ENCODE measurements around the gene TMEM201. TPM values are rescaled to one million over a fixed set of nuclear protein-coding genes. Genes with fewer than 3 reads are reported as not detected.

Gene TMEM201
- polyA plus RNA-seq: 1 to 10 TPM in 3 of 4 donors, under 1 TPM in 1; 0.67 to 8.5 (median 3.7) TPM
- long read RNA-seq, donor 1: 0 reads
- long read RNA-seq, donor 2: 0 reads
- long read RNA-seq, donor 3, partial matches to known transcripts: 0 of 1 reads
- long read RNA-seq, donor 3, other reads (novel, unspliced or antisense): 0 of 1 reads
- long read RNA-seq, donor 4: 0 reads
- long read RNA-seq, donor 5: 0 reads
- long read RNA-seq, donor 6, partial matches to known transcripts: 0 of 1 reads
- long read RNA-seq, donor 6, other reads (novel, unspliced or antisense): 0 of 1 reads
- long read RNA-seq, donor 7: 0 reads
- long read RNA-seq, donor 8: 0 reads
- long read RNA-seq, donor 9: 0 reads
- long read RNA-seq, donor 10, partial matches to known transcripts: 0 of 1 reads
- long read RNA-seq, donor 10, other reads (novel, unspliced or antisense): 0 of 1 reads

- H3K27me3 ChIP-seq (ENCODE audit: control insufficient read depth in 3 of 3, insufficient read depth in 3 of 3, low read length in 3 of 3): no peaks in the 10 kb centered on the region
- FAIRE-seq (no peak), DNase-seq (peak; percentile 93 to 98)
- H3K36me3 ChIP-seq (ENCODE audit: control insufficient read depth in 3 of 3, insufficient read depth in 2 of 3, low read depth in 1 of 3, low read length in 3 of 3): peaks cover 0 to 24% (median 0%) of the 10 kb centered on the region in 3 donors
- H3K4me3 ChIP-seq (ENCODE audit: low read depth in 1 of 3, low read length in 3 of 3): peak within 1 kb of the TSS; percentile 52 to 74 (median 63)
- H3K9me3 ChIP-seq (ENCODE audit: control insufficient read depth in 2 of 2, insufficient read depth in 1 of 2, low read depth in 1 of 2, low read length in 1 of 2): no peaks in the 10 kb centered on the region
- 1% methylated on average over 25 to 94 of the region's 94 CpGs for WGBS, 3 donors
- H3K4me1 ChIP-seq (ENCODE audit: control insufficient read depth in 3 of 3, insufficient read depth in 2 of 3, low read depth in 1 of 3, low read length in 2 of 3): peaks cover 0 to 33% (median 4%) of the 10 kb centered on the region in 3 donors
- H3K27ac ChIP-seq (ENCODE audit: low read depth in 1 of 3, low read length in 2 of 3): peak within 1 kb of the TSS in 1 of 3 donors; percentile 69
These were observed at the start of gene TMEM201 for GRCh38 chr1:9588551-9589143. TSS of gene TMEM201 (plus strand) at chr1:9588911. CDS start at chr1:9588931, 20 bp downstream.

- FAIRE-seq: no peak
- Histone ChIP-seq H3K27ac (ENCODE audit: low read depth in 1 of 3, low read length in 2 of 3) (peak within 1 kb of the TSS; percentile 92 to 96 (median 96)), H3K9me3 (ENCODE audit: control insufficient read depth in 2 of 2, insufficient read depth in 1 of 2, low read depth in 1 of 2, low read length in 1 of 2) (no peaks in the 10 kb centered on the region), H3K4me1 (ENCODE audit: control insufficient read depth in 3 of 3, insufficient read depth in 2 of 3, low read depth in 1 of 3, low read length in 2 of 3) (peaks cover 1 to 22% (median 15%) of the 10 kb centered on the region in 3 donors), H3K36me3 (ENCODE audit: control insufficient read depth in 3 of 3, insufficient read depth in 2 of 3, low read depth in 1 of 3, low read length in 3 of 3) (peaks cover 0 to under 1% (median 0%) of the 10 kb centered on the region in 3 donors), H3K27me3 (ENCODE audit: control insufficient read depth in 3 of 3, insufficient read depth in 3 of 3, low read length in 3 of 3) (no peaks in the 10 kb centered on the region), H3K4me3 (ENCODE audit: low read depth in 1 of 3, low read length in 3 of 3) (peak within 1 kb of the TSS; percentile 48 to 86 (median 76))
- WGBS, 3 donors: 0 to 1% (median 0%) methylated on average over 47 to 92 of the region's 92 CpGs
- peak; percentile 98 to 100 for DNase-seq
These were observed 49.4 kb upstream of the TMEM201 start, which contains the start of gene SLC25A33 for GRCh38 chr1:9539165-9539828. TSS of gene SLC25A33 (plus strand) at chr1:9539465. CDS start at chr1:9539692, 227 bp downstream.

DNA sequence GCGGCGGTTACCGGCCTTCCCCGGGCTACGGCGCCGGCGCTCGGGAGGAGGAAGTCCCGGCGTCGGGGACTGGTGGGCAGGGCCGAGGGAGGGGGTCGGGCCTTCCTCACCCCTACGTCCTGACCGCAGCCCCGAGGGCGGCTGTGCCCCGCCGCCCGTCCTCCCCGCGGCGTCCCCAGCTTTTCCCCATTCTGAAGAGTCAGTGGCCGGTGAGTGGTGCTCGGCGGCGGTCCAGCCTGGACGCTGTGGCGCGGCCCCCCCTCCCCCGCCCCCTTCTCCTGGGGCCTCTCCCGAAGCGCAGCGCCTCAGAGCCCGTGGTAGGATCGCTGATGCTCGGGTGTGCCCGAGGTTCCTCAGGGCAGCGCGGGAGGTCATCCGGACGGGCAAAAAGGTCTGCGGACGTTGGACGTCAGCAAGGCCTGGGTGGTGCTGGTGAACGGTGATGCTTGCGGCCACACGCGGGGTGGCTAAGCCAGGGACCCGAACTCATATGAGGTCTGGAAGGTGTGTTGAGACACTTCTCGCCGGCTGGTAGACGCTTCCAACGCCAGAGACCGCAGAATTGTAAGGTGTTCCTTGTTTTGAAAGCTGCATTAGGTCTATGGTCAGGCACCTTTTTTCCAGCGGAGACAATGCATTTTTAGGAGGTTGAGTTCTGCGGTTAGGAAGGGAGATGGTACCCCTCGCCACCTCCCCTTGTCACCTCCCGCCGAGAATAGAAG lies 48.7 kb upstream of the TMEM201 start:
- Histone ChIP-seq H3K9me3 (ENCODE audit: control insufficient read depth in 2 of 2, insufficient read depth in 1 of 2, low read depth in 1 of 2, low read length in 1 of 2) (no peaks in the 10 kb centered on the region), H3K4me1 (ENCODE audit: control insufficient read depth in 3 of 3, insufficient read depth in 2 of 3, low read depth in 1 of 3, low read length in 2 of 3) (peaks cover 1 to 22% (median 15%) of the 10 kb centered on the region in 3 donors), H3K27me3 (ENCODE audit: control insufficient read depth in 3 of 3, insufficient read depth in 3 of 3, low read length in 3 of 3) (no peaks in the 10 kb centered on the region), H3K4me3 (ENCODE audit: low read depth in 1 of 3, low read length in 3 of 3) (peak overlapping the region; percentile 48 to 86 (median 76)), H3K27ac (ENCODE audit: low read depth in 1 of 3, low read length in 2 of 3) (peak overlapping the region; percentile 88 to 96 (median 92)), H3K36me3 (ENCODE audit: control insufficient read depth in 3 of 3, insufficient read depth in 2 of 3, low read depth in 1 of 3, low read length in 3 of 3) (peaks cover 0 to 2% (median 0%) of the 10 kb centered on the region in 3 donors)
- WGBS, 3 donors: 3 to 4% (median 4%) methylated on average over 35 to 61 of the region's 61 CpGs
- no peak for FAIRE-seq
- DNase-seq: peak; percentile 55 to 86

GRCh38 chr1:9542430-9542829 lies 46.3 kb upstream of the TMEM201 start:
- no peak overlapping the region for H3K4me3 ChIP-seq (ENCODE audit: low read depth in 1 of 3, low read length in 3 of 3)
- peaks cover 0 to 2% (median 0%) of the 10 kb centered on the region in 3 donors for H3K36me3 ChIP-seq (ENCODE audit: control insufficient read depth in 3 of 3, insufficient read depth in 2 of 3, low read depth in 1 of 3, low read length in 3 of 3)
- H3K9me3 ChIP-seq (ENCODE audit: control insufficient read depth in 2 of 2, insufficient read depth in 1 of 2, low read depth in 1 of 2, low read length in 1 of 2): no peaks in the 10 kb centered on the region
- H3K4me1 ChIP-seq (ENCODE audit: control insufficient read depth in 3 of 3, insufficient read depth in 2 of 3, low read depth in 1 of 3, low read length in 2 of 3): peaks cover 1 to 22% (median 15%) of the 10 kb centered on the region in 3 donors
- H3K27ac ChIP-seq (ENCODE audit: low read depth in 1 of 3, low read length in 2 of 3): peak overlapping the region in 1 of 3 donors; percentile 15
- FAIRE-seq: no peak
- 10 to 40% (median 13%) methylated on average over 3 of the region's 3 CpGs for WGBS, 3 donors
- peak; percentile 55 to 73 for DNase-seq
- no peaks in the 10 kb centered on the region for H3K27me3 ChIP-seq (ENCODE audit: control insufficient read depth in 3 of 3, insufficient read depth in 3 of 3, low read length in 3 of 3)

GRCh38 chr1:9544926-9545325 lies 43.8 kb upstream of the TMEM201 start:
- FAIRE-seq: no peak
- Histone ChIP-seq H3K27me3 (ENCODE audit: control insufficient read depth in 3 of 3, insufficient read depth in 3 of 3, low read length in 3 of 3) (no peaks in the 10 kb centered on the region), H3K9me3 (ENCODE audit: control insufficient read depth in 2 of 2, insufficient read depth in 1 of 2, low read depth in 1 of 2, low read length in 1 of 2) (no peaks in the 10 kb centered on the region), H3K36me3 (ENCODE audit: control insufficient read depth in 3 of 3, insufficient read depth in 2 of 3, low read depth in 1 of 3, low read length in 3 of 3) (peaks cover 0 to 8% (median 0%) of the 10 kb centered on the region in 3 donors), H3K4me1 (ENCODE audit: control insufficient read depth in 3 of 3, insufficient read depth in 2 of 3, low read depth in 1 of 3, low read length in 2 of 3) (peaks cover 0 to 13% (median 6%) of the 10 kb centered on the region in 3 donors), H3K27ac (ENCODE audit: low read depth in 1 of 3, low read length in 2 of 3) (no peak overlapping the region), H3K4me3 (ENCODE audit: low read depth in 1 of 3, low read length in 3 of 3) (no peak overlapping the region)
- DNase-seq: no peak
- 78 to 81% (median 79%) methylated on average over 3 of the region's 3 CpGs for WGBS, 3 donors

GRCh38 chr1:9549955-9550546 lies 38.7 kb upstream of the TMEM201 start:
- no peaks in the 10 kb centered on the region for H3K4me1 ChIP-seq (ENCODE audit: control insufficient read depth in 3 of 3, insufficient read depth in 2 of 3, low read depth in 1 of 3, low read length in 2 of 3)
- no peaks in the 10 kb centered on the region for H3K27me3 ChIP-seq (ENCODE audit: control insufficient read depth in 3 of 3, insufficient read depth in 3 of 3, low read length in 3 of 3)
- no peak overlapping the region for H3K4me3 ChIP-seq (ENCODE audit: low read depth in 1 of 3, low read length in 3 of 3)
- H3K27ac ChIP-seq (ENCODE audit: low read depth in 1 of 3, low read length in 2 of 3): no peak overlapping the region
- H3K9me3 ChIP-seq (ENCODE audit: control insufficient read depth in 2 of 2, insufficient read depth in 1 of 2, low read depth in 1 of 2, low read length in 1 of 2): no peaks in the 10 kb centered on the region
- no peak for DNase-seq
- WGBS, 3 donors: 94 to 99% (median 95%) methylated on average over 5 to 6 of the region's 6 CpGs
- FAIRE-seq: no peak
- H3K36me3 ChIP-seq (ENCODE audit: control insufficient read depth in 3 of 3, insufficient read depth in 2 of 3, low read depth in 1 of 3, low read length in 3 of 3): peaks cover 0 to 18% (median 0%) of the 10 kb centered on the region in 3 donors

DNA sequence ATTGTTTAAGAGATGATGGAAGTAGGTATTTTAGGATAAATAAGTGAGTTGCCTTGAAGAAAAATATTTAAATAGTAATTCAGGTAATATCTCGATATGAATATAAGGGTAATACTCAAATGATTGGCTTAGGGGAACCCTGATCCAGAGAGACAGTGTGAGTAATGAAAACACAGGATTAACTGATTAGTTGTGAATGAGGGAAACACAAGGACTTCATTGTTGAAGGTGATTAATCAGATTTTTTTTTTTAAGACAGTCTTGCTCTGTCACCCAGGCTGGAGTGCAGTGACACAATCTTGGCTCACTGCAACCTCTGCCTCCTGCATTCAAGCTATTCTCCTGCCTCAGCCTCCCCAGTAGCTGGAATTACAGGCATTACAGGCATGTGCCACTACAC lies 36.7 kb upstream of the TMEM201 start:
- Histone ChIP-seq H3K36me3 (ENCODE audit: control insufficient read depth in 3 of 3, insufficient read depth in 2 of 3, low read depth in 1 of 3, low read length in 3 of 3) (peaks cover 3 to 32% (median 7%) of the 10 kb centered on the region in 3 donors), H3K9me3 (ENCODE audit: control insufficient read depth in 2 of 2, insufficient read depth in 1 of 2, low read depth in 1 of 2, low read length in 1 of 2) (no peaks in the 10 kb centered on the region), H3K4me1 (ENCODE audit: control insufficient read depth in 3 of 3, insufficient read depth in 2 of 3, low read depth in 1 of 3, low read length in 2 of 3) (no peaks in the 10 kb centered on the region), H3K27me3 (ENCODE audit: control insufficient read depth in 3 of 3, insufficient read depth in 3 of 3, low read length in 3 of 3) (no peaks in the 10 kb centered on the region), H3K27ac (ENCODE audit: low read depth in 1 of 3, low read length in 2 of 3) (no peak overlapping the region), H3K4me3 (ENCODE audit: low read depth in 1 of 3, low read length in 3 of 3) (no peak overlapping the region)
- no peak for FAIRE-seq
- WGBS, 3 donors: 18 to 74% (median 40%) methylated on average over 1 of the region's 1 CpG
- no peak for DNase-seq
